Caco-2 (cell line): ENCODE measurements around the gene NCMAP. TPM values are rescaled to one million over a fixed set of nuclear protein-coding genes. Genes with fewer than 3 reads are reported as not detected.
"Not testable (repeated sequence)": the region's sequence is repeated elsewhere in the genome, so short reads cannot be mapped to it uniquely, and the experiment has no call there.

ENCODE experiments used
- BruUV-seq: library from RNA; stranded (reverse); fragments of 400-500 nt; replicated peaks from 2 replicates; lab custom pipeline; 2021; lab: Mats Ljungman, UMichigan
- CTCF ChIA-PET: fragments of 300-600 bp; sonication (Branson Sonifier 250); formaldehyde crosslinking; loops from one replicate; lab custom pipeline; 2022; ENCODE audit warnings: antibody characterized with exemption; lab: Charles Lee
- POLR2A ChIA-PET: fragments of 300-600 bp; sonication (Branson Sonifier 250); formaldehyde crosslinking; loops from one replicate; lab custom pipeline; 2022; ENCODE audit warnings: antibody characterized with exemption; lab: Charles Lee
- DNase-seq, 2 experiments: peaks; one replicate each; pipeline versions ENCODE4 v3.0.0 to v3.0.0-alpha.2; 2020 to 2022
- H3K27me3 ChIP-seq: replicated peaks from 2 replicates; pipeline ENCODE4 v1.6.0; 2011; ENCODE audit warnings: low read length; ENCODE audit not compliant: control insufficient read depth, insufficient read depth
- H3K36me3 ChIP-seq: 2 replicates; pipeline ENCODE4 v1.5.1; 2011; ENCODE audit warnings: low read length; ENCODE audit not compliant: control insufficient read depth, insufficient read depth
- H3K4me1 ChIP-seq: fragments of 250-450 bp; sonication (Bioruptor Pico); 2 replicates; pipeline ENCODE4 v1.5.1; 2020; ENCODE audit warnings: mild to moderate bottlenecking
- H3K4me3 ChIP-seq: 2 replicates; pipeline ENCODE4 v1.5.1; 2011; ENCODE audit warnings: low read depth, mild to moderate bottlenecking, control low read depth, low read length
- H3K9me3 ChIP-seq: fragments of 250-450 bp; sonication (Bioruptor Pico); 2 replicates; pipeline ENCODE4 v1.5.1; 2020; ENCODE audit warnings: mild to moderate bottlenecking, moderate library complexity
- H3K27ac Mint-ChIP-seq: one replicate; pipeline ENCODE4 v1.8.0; 2022; ENCODE audit warnings: mixed read lengths; ENCODE audit not compliant: unreplicated experiment
- H3K27me3 Mint-ChIP-seq: one replicate; pipeline ENCODE4 v1.8.0; 2022; ENCODE audit warnings: mixed read lengths; ENCODE audit not compliant: insufficient read depth, unreplicated experiment
- H3K36me3 Mint-ChIP-seq: one replicate; pipeline ENCODE4 v1.8.0; 2022; ENCODE audit warnings: mild to moderate bottlenecking, mixed read lengths; ENCODE audit not compliant: insufficient read depth, unreplicated experiment
- H3K4me1 Mint-ChIP-seq: one replicate; pipeline ENCODE4 v1.8.0; 2022; ENCODE audit warnings: low read depth, mixed read lengths; ENCODE audit not compliant: unreplicated experiment
- H3K4me3 Mint-ChIP-seq: one replicate; pipeline ENCODE4 v1.8.0; 2022; ENCODE audit warnings: mild to moderate bottlenecking, moderate library complexity, mixed read lengths; ENCODE audit not compliant: unreplicated experiment
- H3K9me3 Mint-ChIP-seq: one replicate; pipeline ENCODE4 v1.8.0; 2022; ENCODE audit warnings: mixed read lengths; ENCODE audit not compliant: unreplicated experiment
- intact Hi-C: fragments of 100-400 bp; cut with micrococcal nuclease; formaldehyde crosslinking; loops from one replicate; pipeline ENCODE4 v1.10.0; 2022; ENCODE audit not compliant: unreplicated experiment
- total RNA-seq: library from RNA; stranded (reverse); gene quantifications from 2 replicates; pipeline ENCODE4 v1.2.3, GENCODE V29; 2022
- TF ChIP-seq, protein P1 (sequence below), 2 experiments: fragments of 200-600 bp in 1 of 2; IDR thresholded peaks; 1 replicate in 1 of 2; 2 replicates in 1 of 2; pipeline versions ENCODE4 v1.5.1 to v1.8.0; 2011 to 2022; ENCODE audit warnings: antibody characterized with exemption in 1 of 2, control low read depth in 1 of 2, inconsistent platforms in 1 of 2, low read depth in 1 of 2, low read length in 1 of 2, mild to moderate bottlenecking in 1 of 2, moderate library complexity in 1 of 2; ENCODE audit not compliant: insufficient read depth in 1 of 2, severe bottlenecking in 1 of 2, unreplicated experiment in 1 of 2

The NCMAP gene
- total RNA-seq, 1 experiment from 2014 or later = 0.43 TPM

GRCh38 chr1:24526045-24526444 lies 29.8 kb upstream of the NCMAP start:
- DNase-seq = no peak
- no peak overlapping the region for H3K27ac Mint-ChIP-seq
- CTCF ChIA-PET = interaction anchor here (0.6 kb wide), 1 partner anchor 16 kb away, joined by 3 read pairs; no protein-coding TSS in a partner anchor

DNA sequence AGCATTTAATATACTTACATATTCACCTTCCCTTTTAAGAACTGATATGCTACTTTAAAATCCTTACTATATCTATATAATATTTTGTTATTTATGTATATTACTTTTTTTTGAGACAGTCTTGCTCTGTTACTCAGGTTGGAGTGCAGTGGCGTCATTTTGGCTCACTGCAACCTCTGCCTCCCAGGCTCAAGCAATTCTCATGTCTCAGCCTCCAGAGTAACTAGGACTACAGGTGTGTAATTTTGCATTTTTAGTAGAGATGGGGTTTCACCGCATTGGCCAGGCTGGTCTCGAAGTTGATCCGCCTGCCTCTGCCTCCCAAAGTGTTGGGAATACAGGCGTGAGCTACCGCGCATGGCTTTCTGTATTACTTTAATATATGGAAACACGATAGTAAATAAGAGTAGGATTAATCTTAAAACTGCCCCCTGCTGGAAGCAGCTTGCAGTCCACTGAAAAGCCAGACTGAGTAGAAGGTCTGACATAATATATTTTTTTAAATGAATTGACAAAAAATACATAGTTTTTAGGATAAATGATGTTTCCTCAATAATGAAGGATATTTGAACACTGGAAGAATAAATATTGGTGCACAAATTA lies 28.8 kb upstream of the NCMAP start:
- POLR2A ChIA-PET = no interaction called here

More at GRCh38 chr1:24526045-24526444, 29.8 kb upstream of the NCMAP start:
- no peaks in the 10 kb centered on the region for H3K27me3 ChIP-seq
- H3K4me3 ChIP-seq = no peak overlapping the region
- no peaks in the 10 kb centered on the region for H3K9me3 Mint-ChIP-seq
- intact Hi-C loops = no loop called here
- POLR2A ChIA-PET = no interaction called here
- no peaks in the 10 kb centered on the region for H3K9me3 ChIP-seq
- H3K4me3 Mint-ChIP-seq = no peak overlapping the region
- peaks cover 7% of the 10 kb centered on the region for H3K4me1 Mint-ChIP-seq
- H3K4me1 ChIP-seq = 0 out of 2 replicates have a peak, but pooled peaks cover 4% of the 10 kb centered on the region
- H3K36me3 Mint-ChIP-seq = no peaks in the 10 kb centered on the region
- TF ChIP-seq, protein P1, sequence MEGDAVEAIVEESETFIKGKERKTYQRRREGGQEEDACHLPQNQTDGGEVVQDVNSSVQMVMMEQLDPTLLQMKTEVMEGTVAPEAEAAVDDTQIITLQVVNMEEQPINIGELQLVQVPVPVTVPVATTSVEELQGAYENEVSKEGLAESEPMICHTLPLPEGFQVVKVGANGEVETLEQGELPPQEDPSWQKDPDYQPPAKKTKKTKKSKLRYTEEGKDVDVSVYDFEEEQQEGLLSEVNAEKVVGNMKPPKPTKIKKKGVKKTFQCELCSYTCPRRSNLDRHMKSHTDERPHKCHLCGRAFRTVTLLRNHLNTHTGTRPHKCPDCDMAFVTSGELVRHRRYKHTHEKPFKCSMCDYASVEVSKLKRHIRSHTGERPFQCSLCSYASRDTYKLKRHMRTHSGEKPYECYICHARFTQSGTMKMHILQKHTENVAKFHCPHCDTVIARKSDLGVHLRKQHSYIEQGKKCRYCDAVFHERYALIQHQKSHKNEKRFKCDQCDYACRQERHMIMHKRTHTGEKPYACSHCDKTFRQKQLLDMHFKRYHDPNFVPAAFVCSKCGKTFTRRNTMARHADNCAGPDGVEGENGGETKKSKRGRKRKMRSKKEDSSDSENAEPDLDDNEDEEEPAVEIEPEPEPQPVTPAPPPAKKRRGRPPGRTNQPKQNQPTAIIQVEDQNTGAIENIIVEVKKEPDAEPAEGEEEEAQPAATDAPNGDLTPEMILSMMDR (IDR thresholded peaks at IDR 0.05; ENCODE audit: insufficient read depth in 1 of 2, low read depth in 1 of 2, low read length in 1 of 2, severe bottlenecking in 1 of 2, unreplicated experiment in 1 of 2) = no peak
- no peaks in the 10 kb centered on the region for H3K36me3 ChIP-seq
- no peaks in the 10 kb centered on the region for H3K27me3 Mint-ChIP-seq
- BruUV-seq = no TSS peak

DNA sequence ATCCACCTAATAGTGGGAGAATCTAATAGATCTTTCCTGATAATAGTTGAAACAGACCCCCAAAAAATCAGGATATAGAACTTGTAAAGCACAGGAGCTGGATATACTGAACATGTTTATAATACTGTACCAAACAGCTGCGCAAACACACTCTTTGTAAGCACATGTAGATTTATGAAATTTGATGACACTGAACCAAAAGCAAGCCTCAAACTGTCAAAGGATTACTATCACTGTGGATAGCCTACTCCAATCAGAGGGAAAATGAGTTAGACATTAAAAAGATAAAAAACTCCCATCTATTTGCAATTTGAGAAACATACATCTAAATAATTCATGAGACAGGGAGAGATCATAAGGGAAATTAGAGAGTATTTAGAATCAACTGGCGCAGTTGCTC lies 27.1 kb upstream of the NCMAP start:
- Histone ChIP-seq H3K4me3 (no peak overlapping the region), H3K27me3 (no peaks in the 10 kb centered on the region), H3K9me3 (no peaks in the 10 kb centered on the region), H3K36me3 (no peaks in the 10 kb centered on the region), H3K4me1 (0 out of 2 replicates have a peak, but pooled peaks cover 4% of the 10 kb centered on the region)
- no peak overlapping the region for H3K4me3 Mint-ChIP-seq
- H3K4me1 Mint-ChIP-seq = peaks cover 7% of the 10 kb centered on the region
- H3K27ac Mint-ChIP-seq = no peak overlapping the region
- H3K27me3 Mint-ChIP-seq = no peaks in the 10 kb centered on the region
- TF ChIP-seq, protein P1 (IDR thresholded peaks at IDR 0.05; ENCODE audit: insufficient read depth in 1 of 2, low read depth in 1 of 2, low read length in 1 of 2, severe bottlenecking in 1 of 2, unreplicated experiment in 1 of 2) = no peak
- intact Hi-C loops = no loop called here
- POLR2A ChIA-PET = no interaction called here
- H3K9me3 Mint-ChIP-seq = no peaks in the 10 kb centered on the region
- BruUV-seq = no TSS peak
- peaks cover 7% of the 10 kb centered on the region for H3K36me3 Mint-ChIP-seq
- CTCF ChIA-PET = no interaction called here
- DNase-seq = no peak

More for the DNA sequence above, 28.8 kb upstream of the NCMAP start:
- Histone ChIP-seq H3K36me3 (no peaks in the 10 kb centered on the region), H3K4me3 (no peak overlapping the region), H3K4me1 (0 out of 2 replicates have a peak, but pooled peaks cover 4% of the 10 kb centered on the region), H3K9me3 (no peaks in the 10 kb centered on the region), H3K27me3 (no peaks in the 10 kb centered on the region)
- Mint-ChIP-seq H3K4me1 (peaks cover 7% of the 10 kb centered on the region), H3K4me3 (no peak overlapping the region), H3K9me3 (no peaks in the 10 kb centered on the region), H3K36me3 (no peaks in the 10 kb centered on the region), H3K27me3 (no peaks in the 10 kb centered on the region), H3K27ac (no peak overlapping the region)
- peak in 1 of 2 experiments; percentile 22 for DNase-seq
- intact Hi-C loops = no loop called here
- BruUV-seq = no TSS peak
- TF ChIP-seq, protein P1 (IDR thresholded peaks at IDR 0.05; ENCODE audit: insufficient read depth in 1 of 2, low read depth in 1 of 2, low read length in 1 of 2, severe bottlenecking in 1 of 2, unreplicated experiment in 1 of 2) = peak; percentile 42 to 62
- CTCF ChIA-PET = no interaction called here

DNA sequence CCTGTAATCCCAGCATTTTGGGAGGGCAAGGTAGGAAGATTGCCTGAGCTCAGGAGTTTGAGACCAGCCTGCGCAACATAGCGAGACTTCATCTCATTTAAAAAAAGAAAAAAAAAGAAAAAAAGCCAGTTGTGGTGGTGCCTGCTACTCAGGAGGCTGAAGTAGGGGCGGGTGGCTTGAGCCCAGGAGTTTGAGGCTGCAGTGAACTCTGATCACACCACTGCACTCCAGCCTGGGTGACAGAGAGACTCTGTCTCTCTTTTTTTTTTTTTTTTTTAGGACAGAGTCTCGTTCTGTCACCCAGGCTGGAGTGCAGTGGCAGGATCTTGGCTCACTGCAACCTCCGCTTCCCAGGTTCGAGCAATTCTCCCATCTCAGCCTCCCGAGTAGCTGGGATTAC lies 26.6 kb upstream of the NCMAP start:
- H3K27me3 ChIP-seq, H3K4me3 Mint-ChIP-seq, BruUV-seq, H3K4me1 Mint-ChIP-seq, H3K4me1 ChIP-seq, H3K36me3 ChIP-seq, H3K27ac Mint-ChIP-seq, H3K9me3 ChIP-seq, H3K9me3 Mint-ChIP-seq, DNase-seq, H3K4me3 ChIP-seq, POLR2A ChIA-PET, H3K27me3 Mint-ChIP-seq, intact Hi-C loops: not testable (repeated sequence)
- CTCF ChIA-PET = interaction anchor here (0.7 kb wide), 1 partner anchor 1902 kb away, joined by 3 read pairs; no protein-coding TSS in a partner anchor
- peaks cover 12% of the 10 kb centered on the region for H3K36me3 Mint-ChIP-seq
